Measurements from ENCODE around the gene VPS13D. TPM values are rescaled to one million over a fixed set of nuclear protein-coding genes. Genes with fewer than 3 reads are reported as not detected.
"Not testable (repeated sequence)": the region's sequence is repeated elsewhere in the genome, so short reads cannot be mapped to it uniquely, and the experiment has no call there.

VPS13D gene
- total RNA-seq, 6 experiments from 2014 or later = 25.9 to 36.9 (median 30.8) TPM

DNA sequence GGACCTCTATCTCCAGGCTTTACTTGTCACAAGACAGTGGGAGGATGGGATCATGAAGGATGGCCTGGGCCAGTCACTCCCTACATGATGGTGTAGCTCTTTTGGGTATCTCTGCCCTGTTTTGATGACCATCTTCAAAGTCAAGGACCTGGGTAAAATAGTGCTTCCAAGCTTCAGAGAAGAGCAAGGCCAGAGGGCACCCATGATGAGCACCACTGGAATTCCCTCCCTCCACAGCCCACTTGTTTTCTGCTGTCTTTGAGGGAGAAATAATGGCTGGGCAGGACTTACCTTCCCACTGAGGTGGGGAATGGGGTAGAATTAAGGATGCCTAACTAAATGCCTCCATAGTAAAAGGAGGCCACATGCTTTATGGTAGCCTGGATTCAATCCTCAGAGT, 222.4 kb downstream of the VPS13D start:
- ATAC-seq (no peak), DNase-seq (no peak)
- no peak overlapping the region for H3K4me3 ChIP-seq
- TF ChIP-seq POLR2A (IDR thresholded peaks at IDR 0.05) (no peak), CTCF (IDR thresholded peaks at IDR 0.05) (no peak)
- H3K27ac ChIP-seq = peak overlapping the region in 1 of 3 donors; percentile 84
- H3K36me3 ChIP-seq = no peaks in the 10 kb centered on the region
- peaks cover 0 to 73% (median 34%) of the 10 kb centered on the region in 4 donors for H3K4me1 ChIP-seq
- intact Hi-C loops (cut with DNase I) = loop anchor here (10.0 kb wide), 1 partner anchor 73 kb away; no protein-coding TSS in a partner anchor
- H3K27me3 ChIP-seq = no peaks in the 10 kb centered on the region
- no peaks in the 10 kb centered on the region for H3K9me3 ChIP-seq

DNA sequence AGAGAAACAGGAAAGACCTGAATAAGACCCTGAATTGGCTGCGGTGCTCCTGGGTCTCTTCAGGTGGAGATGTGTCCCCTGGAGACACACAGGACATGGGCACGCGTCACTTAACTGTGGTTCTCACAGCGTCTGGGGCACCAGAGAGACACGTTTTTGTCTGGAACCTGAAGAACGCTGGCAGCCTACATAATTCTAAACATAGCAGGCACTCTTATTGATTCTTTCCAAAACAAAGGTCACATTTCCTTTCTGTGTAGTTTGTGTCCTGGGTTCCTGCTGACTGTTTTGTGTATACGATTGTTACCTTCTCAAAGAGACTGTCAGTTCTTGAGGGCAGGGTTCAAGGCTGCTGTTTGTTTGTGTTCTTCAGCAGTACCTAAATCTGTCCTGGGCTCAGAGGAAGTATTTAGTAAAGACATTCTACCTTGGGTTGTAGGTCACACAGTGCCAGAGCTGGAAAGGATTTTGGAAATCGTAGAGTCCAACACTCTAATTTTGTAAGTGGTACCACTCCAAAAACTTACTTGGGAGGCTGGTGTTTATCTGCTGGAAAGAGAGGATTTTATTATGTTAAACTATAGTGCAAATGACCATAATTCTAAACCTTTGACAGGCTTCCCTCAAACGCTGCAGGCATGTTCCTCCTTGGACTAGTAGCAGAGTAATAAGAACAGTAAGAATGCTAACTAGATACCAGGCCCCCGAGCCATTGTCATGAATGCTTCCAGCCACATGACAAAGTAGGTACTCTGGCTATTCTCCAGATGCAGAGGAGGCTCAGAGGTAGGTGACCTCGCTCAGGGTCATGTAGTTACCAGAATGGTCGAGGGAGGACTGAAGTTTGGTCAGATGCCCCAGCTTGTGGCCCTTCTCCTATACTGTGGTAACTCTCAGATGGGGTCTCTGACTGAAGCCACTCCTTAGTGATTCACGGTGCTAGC, 223.8 kb downstream of the VPS13D start:
- WGBS (ENCODE audit: insufficient coverage, low coverage, low lambda C conversion rate, missing lambda C conversion rate) = 21% methylated on average over 13 of the region's 13 CpGs
- no peak overlapping the region for H3K4me3 ChIP-seq

GRCh38 chr1:12454406-12455391, 224.9 kb downstream of the VPS13D start:
- no peak for DNase-seq
- 16% methylated on average over 3 of the region's 4 CpGs for WGBS (ENCODE audit: insufficient coverage, low coverage, low lambda C conversion rate, missing lambda C conversion rate)
- Histone ChIP-seq H3K36me3 (no peaks in the 10 kb centered on the region), H3K4me1 (peaks cover 0 to 64% (median 28%) of the 10 kb centered on the region in 4 donors), H3K9me3 (no peaks in the 10 kb centered on the region), H3K27me3 (no peaks in the 10 kb centered on the region), H3K4me3 (no peak overlapping the region), H3K27ac (peak overlapping the region; percentile 47 to 84 (median 66))
- intact Hi-C loops (cut with DNase I) = loop anchor here (10.0 kb wide), 1 partner anchor 70 kb away; no protein-coding TSS in a partner anchor
- no peak for TF ChIP-seq CTCF (IDR thresholded peaks at IDR 0.05)
- TF ChIP-seq POLR2A (IDR thresholded peaks at IDR 0.05) = no peak
- ATAC-seq = peak in 2 of 4 donors; percentile 10 to 23

More for the DNA sequence above, 223.8 kb downstream of the VPS13D start:
- intact Hi-C loops (cut with DNase I) = loop anchor here (10.0 kb wide), 1 partner anchor 71 kb away; no protein-coding TSS in a partner anchor
- Histone ChIP-seq H3K27ac (peak overlapping the region; percentile 47 to 84 (median 66)), H3K4me1 (peaks cover 0 to 73% (median 33%) of the 10 kb centered on the region in 4 donors), H3K36me3 (no peaks in the 10 kb centered on the region), H3K9me3 (no peaks in the 10 kb centered on the region), H3K27me3 (no peaks in the 10 kb centered on the region)
- TF ChIP-seq CTCF (IDR thresholded peaks at IDR 0.05) (no peak), POLR2A (IDR thresholded peaks at IDR 0.05) (no peak)
- DNase-seq = peak in 2 of 3 donors; percentile 23 to 61
- peak; percentile 64 to 82 (median 70) for ATAC-seq

- ATAC-seq, H3K4me3 ChIP-seq, H3K36me3 ChIP-seq, H3K27me3 ChIP-seq, H3K27ac ChIP-seq, DNase-seq, H3K9me3 ChIP-seq: not testable (repeated sequence)
- WGBS (ENCODE audit: insufficient coverage, low coverage, low lambda C conversion rate, missing lambda C conversion rate) = 100% methylated on average over 5 of the region's 7 CpGs
- H3K4me1 ChIP-seq = peaks cover 0 to 72% (median 31%) of the 10 kb centered on the region in 4 donors
- intact Hi-C loops (cut with DNase I) = loop anchor here (10.0 kb wide), 1 partner anchor 69 kb away; no protein-coding TSS in a partner anchor
Observed at GRCh38 chr1:12456081-12456480, 226.3 kb downstream of the VPS13D start.

Measured in right lobe of liver (tissue), 6 donors.